Activated CD8-positive, alpha-beta memory T cell treated with anti-CD3 and anti-CD28 coated beads, Interleukin-2, amount 50 U/mL, for 1 hour (primary cell): ENCODE results near the gene DDX1.
"Not testable (repeated sequence)": the region's sequence is repeated elsewhere in the genome, so short reads cannot be mapped to it uniquely, and the experiment has no call there.

Experiments used
- DNase-seq: peaks from one replicate; pipeline ENCODE4 v3.0.0-alpha.2; 2020; ENCODE audit errors: extremely low read depth

Gene DDX1

DNA sequence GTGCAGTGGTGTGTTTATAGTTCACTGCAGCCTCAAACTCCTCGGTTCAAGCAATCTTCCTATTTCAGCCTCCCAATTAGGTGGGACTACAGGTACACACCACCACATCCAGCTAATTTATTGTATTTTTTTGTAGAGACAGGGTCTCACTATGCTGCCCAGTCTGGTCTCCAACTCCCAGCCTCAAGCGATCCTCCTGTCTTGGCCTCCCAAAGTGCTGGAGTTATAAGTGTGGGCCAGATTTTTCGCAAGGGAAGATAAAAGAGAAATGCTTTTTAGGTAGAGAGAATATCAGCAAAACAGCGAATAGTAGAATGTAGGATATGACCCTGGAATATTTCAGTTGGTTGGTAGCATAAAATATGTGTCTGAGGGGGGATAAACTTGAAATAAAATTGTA is 4.3 kb downstream of the DDX1 start:
- no peak for DNase-seq

DNA sequence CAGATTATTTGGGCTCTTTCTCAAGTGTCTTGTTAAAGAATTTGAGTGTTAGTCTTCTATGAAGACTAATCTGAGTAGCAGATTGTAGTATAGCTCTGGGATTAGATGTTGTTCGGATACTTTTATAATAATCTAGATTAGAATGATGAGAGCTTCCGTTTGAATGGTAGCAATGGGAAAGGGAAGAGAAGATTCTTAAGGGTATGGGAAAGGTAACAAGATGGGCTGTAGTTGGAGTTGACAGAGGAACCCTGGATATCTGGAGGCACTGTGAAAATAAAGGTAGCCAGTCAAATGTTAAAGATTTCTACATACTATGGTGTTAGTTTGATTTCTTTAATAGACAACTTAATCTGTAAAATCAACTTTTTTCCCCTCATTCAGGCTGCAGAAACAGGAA is 4.7 kb downstream of the DDX1 start:
- DNase-seq = no peak

- DNase-seq = no peak
Observed at GRCh38 chr2:15596968-15597367, 5.3 kb downstream of the DDX1 start.

- no peak for DNase-seq
Observed at GRCh38 chr2:15599994-15600393, 8.3 kb downstream of the DDX1 start.

DNA sequence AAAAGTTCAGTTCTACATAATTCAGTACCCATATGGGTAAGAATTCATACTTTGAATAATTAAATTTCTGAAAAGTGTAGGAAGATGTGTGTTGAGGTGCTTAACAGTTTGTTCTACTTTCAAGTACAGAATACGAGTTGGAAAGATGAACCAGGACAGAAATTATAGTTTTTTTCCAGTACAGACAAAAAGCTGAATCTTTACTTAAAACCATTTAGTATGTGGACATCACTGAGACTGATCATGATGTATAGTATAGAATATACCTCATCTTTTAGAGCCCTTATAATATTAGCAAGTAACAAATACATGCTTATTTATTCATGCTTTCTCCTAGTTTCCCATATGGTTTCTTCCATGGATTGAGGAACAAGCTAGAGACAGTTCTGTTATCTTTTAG is 10.0 kb downstream of the DDX1 start:
- DNase-seq = no peak

DNA sequence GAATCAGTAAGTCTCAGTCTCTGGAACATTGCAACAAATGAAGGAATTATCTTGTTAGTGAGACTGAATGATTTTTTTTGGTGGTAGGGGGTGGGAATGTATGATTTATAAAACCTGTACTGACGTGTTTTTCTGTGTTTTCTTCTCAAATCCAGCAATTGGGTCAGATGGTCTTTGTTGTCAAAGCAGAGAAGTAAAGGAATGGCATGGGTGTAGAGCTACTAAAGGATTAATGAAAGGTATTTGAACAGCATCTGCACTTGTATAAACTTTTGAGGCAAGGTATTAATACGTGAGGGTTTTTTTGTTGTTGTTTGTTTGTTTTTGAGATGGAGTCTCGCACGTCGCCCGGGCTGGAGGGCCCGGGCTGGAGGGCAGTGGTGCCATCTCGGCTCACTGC is 10.7 kb downstream of the DDX1 start:
- DNase-seq = no peak

DNA sequence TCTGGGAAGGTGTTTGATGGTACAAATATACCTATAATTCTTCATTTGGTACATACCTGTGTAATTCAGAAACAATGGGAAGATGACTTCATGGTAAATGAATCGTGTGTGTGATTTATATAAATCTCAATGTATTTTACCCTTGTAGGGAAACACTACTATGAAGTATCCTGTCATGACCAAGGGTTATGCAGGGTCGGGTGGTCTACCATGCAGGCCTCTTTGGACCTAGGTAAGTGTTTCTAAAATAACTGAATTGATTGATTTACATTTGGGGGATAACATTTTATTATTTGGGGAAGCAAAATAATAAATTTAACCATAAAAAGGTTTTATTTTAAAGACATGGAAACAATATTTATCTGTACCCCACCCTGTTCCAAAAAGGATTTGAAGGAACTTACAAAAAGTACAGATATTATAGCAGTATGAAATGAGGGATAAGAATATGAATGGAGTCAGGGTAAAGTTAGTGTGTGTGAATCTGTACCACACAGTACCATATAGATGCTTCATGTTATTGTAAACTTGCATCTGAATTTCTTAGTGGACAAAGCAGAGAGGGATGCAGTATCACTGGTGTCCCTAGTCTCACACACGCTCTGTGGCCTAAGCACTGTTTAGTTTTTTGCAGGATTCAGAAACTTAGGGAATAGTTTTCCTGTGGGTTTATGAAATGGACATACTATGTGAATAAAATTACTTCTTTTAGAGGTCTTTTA is 11.5 kb downstream of the DDX1 start:
- no peak for DNase-seq

- no peak for DNase-seq
Observed at GRCh38 chr2:15603948-15604347, 12.3 kb downstream of the DDX1 start.

DNA sequence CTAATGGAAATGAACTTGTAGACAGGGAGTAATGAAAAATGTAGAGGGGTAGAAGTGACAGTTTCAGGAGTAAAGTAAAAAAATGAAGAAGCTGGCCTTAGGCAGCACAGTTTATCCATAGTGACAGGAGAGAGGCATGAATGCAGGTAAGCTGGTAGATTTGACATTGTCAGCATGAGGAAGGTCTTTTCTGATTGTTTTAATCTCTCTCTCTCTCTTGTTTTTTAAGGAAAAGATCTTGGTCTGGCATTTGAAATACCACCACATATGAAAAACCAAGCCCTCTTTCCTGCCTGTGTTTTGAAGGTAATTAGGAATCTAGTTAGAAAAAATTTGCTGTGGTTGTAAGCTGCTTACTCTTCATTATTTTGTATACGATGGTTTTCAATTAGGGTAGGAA is 14.1 kb downstream of the DDX1 start:
- DNase-seq = no peak

- no peak for DNase-seq
Observed at GRCh38 chr2:15606481-15607441, 15.1 kb downstream of the DDX1 start.

DNA sequence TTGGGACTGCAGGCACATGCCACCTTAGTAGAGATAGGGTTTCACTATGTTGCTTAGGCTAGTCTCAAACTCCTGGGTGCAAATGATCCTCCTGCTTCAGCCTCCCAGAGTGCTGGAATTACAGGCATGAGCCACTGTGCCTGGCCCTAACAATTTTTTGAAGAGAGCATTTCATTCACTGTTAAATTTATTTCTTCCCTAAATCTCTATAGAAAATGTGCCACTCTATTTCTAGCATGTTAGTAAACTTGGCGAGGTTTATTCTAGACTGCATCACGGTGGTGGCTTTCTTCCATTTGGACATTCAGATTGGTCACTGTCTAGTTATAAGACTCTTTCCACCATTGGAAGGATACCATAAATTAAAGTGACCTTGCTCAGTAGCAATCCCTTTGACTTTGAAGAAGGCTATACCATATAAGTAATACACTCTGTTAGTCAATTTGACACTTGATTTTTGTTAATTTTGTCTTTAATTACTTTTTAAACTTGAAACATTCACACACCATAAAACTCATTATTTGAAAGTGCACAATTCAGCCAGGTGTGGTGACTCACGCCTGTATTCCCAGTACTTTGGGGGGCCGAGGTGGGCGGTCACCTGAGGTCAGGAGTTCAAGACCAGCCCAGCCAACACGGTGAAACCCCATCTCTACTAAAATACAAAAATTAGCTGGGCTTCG is 16.2 kb downstream of the DDX1 start:
- no peak for DNase-seq

- no peak for DNase-seq
Observed at GRCh38 chr2:15608392-15608761, 16.7 kb downstream of the DDX1 start.

DNA sequence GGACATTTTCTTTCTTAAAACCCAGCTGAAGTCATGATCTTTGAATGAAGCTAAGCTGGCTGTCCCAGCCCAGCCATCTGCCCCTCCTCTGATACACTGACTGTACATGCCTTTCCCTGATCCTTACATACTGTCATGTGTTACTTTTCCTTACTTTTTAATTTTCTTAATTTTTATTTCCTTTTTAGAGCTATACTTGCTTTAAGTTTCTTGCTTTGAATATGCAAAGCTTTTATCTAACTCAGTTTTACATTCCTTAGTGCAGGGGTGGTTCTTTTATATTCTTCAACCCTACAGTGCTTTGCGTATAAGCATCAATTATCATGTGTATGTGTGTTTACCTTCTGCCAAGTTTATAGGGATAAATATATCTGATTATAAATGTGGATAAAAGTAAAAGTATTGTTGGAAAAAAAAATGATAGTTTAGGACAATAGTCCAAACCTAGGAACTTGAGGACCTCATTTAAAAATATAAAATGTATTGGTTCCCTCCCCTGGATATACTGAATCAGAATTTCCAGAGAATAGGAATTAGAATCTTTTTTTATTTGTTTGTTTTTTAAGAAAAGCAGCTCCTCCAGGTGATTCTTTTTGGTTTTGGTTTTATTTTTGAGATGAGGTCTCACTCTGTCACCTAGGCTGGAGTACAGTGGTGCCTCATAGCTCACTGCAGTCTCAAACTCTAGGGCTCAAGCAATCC is 17.8 kb downstream of the DDX1 start:
- DNase-seq = no peak

- DNase-seq = no peak
Observed at GRCh38 chr2:15610430-15610952, 18.8 kb downstream of the DDX1 start.

DNA sequence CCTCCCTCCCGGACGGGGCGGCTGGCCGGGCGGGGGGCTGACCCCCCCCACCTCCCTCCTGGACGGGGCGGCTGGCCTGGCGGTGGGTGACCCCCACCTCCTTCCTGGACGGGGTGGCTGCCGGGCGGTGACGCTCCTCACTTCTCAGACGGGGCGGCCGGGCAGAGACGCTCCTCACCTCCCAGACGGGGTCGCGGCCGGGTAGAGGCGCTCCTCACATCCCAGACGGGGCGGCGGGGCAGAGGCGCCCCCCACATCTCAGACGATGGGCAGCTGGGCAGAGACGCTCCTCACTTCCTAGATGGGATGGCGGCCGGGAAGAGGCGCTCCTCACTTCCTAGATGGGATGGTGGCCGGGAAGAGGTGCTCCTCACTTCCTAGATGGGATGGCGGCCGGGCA is 20.4 kb downstream of the DDX1 start:
- not testable (repeated sequence) for DNase-seq

GRCh38 chr2:15613736-15614429 is 22.2 kb downstream of the DDX1 start:
- DNase-seq = no peak

GRCh38 chr2:15614545-15615300 is 23.1 kb downstream of the DDX1 start:
- no peak for DNase-seq

DNA sequence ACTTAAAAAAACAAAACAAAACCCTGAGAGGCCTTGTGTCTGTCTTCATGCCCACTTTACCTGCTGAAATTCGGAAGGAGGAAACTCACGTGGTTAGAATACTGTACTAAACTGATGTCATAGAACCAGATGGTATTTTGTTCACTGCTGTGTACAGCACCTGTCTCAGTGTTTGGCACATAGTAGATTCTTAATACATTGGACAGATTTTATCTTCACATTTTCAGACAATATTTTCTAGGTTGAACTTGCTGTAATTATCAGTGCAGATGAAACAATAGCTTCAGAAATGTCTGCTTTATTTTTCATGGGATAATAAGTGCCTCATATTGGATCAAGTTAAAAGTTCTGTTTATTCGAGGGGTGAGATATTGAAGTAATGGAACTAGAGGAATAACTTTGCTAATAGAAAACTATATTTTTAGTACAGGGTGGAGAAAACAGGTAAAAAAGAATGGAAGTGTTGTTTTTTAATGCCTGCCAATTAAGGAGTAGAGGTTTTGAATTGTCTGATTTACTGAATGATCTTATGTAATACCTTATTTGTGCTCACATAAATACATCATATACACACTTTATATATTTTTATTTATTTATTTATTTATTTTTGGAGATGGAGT is 23.7 kb downstream of the DDX1 start:
- no peak for DNase-seq

DNA sequence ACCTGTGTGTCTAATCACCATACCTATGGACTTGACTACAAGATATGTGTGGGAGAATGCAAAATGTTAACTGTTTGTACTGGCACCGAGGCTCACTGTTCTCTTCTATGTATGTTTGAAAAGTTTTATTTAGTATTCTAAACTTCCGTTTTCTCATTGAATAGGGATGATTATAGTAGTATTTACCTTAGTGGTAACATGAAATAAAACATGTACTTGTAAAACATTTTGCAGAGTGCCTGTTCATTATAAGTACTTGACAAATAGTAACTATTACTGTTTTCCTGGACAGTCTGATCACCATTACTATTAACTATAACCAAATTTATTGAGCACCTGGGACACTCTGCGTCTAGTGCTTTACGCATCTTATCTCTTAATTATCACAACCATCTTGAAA is 24.8 kb downstream of the DDX1 start:
- DNase-seq = no peak
